Kidney (tissue), 14 donors: ENCODE data around the gene VASP. TPM values are rescaled to one million over a fixed set of nuclear protein-coding genes. Genes with fewer than 3 reads are reported as not detected.

ENCODE experiments used
- DNase-seq, 5 donors: peaks; one replicate each; pipeline ENCODE4 v3.0.0-alpha.2; 2013 to 2020
- FAIRE-seq: peaks from 2 replicates; lab custom pipeline; 2012; peaks lifted over from hg19 to GRCh38; lab: Jason Lieb, UNC
- H3K27ac ChIP-seq, 2 donors: one replicate each; pipeline ENCODE4 v1.7.0; 2013; ENCODE audit warnings: low read depth in 2 of 2, low read length in 2 of 2, inconsistent platforms in 1 of 2
- H3K27me3 ChIP-seq: one replicate; pipeline ENCODE4 v1.7.1; 2013; ENCODE audit warnings: low read length, inconsistent platforms; ENCODE audit not compliant: control insufficient read depth, insufficient read depth
- H3K36me3 ChIP-seq, 3 donors: one replicate each; pipeline versions ENCODE4 v1.7.0 to v1.7.1; 2013; ENCODE audit warnings: low read length in 3 of 3, control low read depth in 1 of 3, inconsistent platforms in 1 of 3; ENCODE audit not compliant: insufficient read depth in 3 of 3, control insufficient read depth in 2 of 3
- H3K4me1 ChIP-seq, 3 donors: one replicate each; pipeline versions ENCODE4 v1.7.0 to v1.7.1; 2013; ENCODE audit warnings: low read length in 3 of 3, inconsistent platforms in 1 of 3, low read depth in 1 of 3; ENCODE audit not compliant: control insufficient read depth in 2 of 3, insufficient read depth in 2 of 3
- H3K4me3 ChIP-seq, 3 donors: one replicate each; pipeline versions ENCODE4 v1.7.0 to v1.8.1; 2013; ENCODE audit warnings: low read length in 3 of 3, control low read depth in 1 of 3, inconsistent platforms in 1 of 3
- H3K9ac ChIP-seq, 3 donors: one replicate each; pipeline versions ENCODE4 v1.7.0 to v1.7.1; 2013; ENCODE audit warnings: low read length in 3 of 3, control low read depth in 1 of 3, inconsistent platforms in 1 of 3
- H3K9me3 ChIP-seq, 3 donors: one replicate each; pipeline versions ENCODE4 v1.7.0 to v1.7.1; 2013; ENCODE audit warnings: low read length in 3 of 3, control low read depth in 1 of 3, inconsistent platforms in 1 of 3; ENCODE audit not compliant: control insufficient read depth in 2 of 3, insufficient read depth in 1 of 3
- intact Hi-C: fragments of 100-400 bp; cut with DNase I; formaldehyde crosslinking; loops from one replicate; pipeline ENCODE4 v1.11.1; 2022
- polyA plus RNA-seq: library from polyadenylated mRNA; stranded (reverse); fragments of 350-450 nt; fragmentation: Illumina TruSeq; extraction: RNeasy Lipid Tissue Mini Kit (QIAGEN cat#74804); gene quantifications from one replicate; pipeline ENCODE4 v1.2.3, GENCODE V29; 2014; ENCODE audit warnings: low read depth, low replicate concordance; ENCODE audit not compliant: insufficient read depth
- total RNA-seq: library from RNA; stranded (reverse); fragmentation: NEBNext Ultra II Directional; extraction: Animal tissue kit (Norgen Biotek cat#: 25700); gene quantifications from one replicate; pipeline ENCODE4 v1.2.1, GENCODE V29; 2021
- TF ChIP-seq, protein P1 (sequence below): IDR thresholded peaks from 3 replicates; pipeline ENCODE4 v1.5.1; 2012; ENCODE audit warnings: mild to moderate bottlenecking, moderate library complexity, borderline replicate concordance; ENCODE audit not compliant: insufficient read depth; ENCODE audit errors: extremely low read depth
- donor health status: control.
- donor health status: control.
- donor health status: control.
- donor health status: control.
- donor health status: control.
- donor health status: DM: yes; HTN: yes; CAD: no.
- donor health status: Normal renal cell carcinoma (clear cell type).

The VASP gene
- total and polyA plus RNA-seq, 2 donors from 2014 or later = 36.3 to 105 TPM

- H3K4me1 ChIP-seq = peaks cover 0 to 28% (median 5%) of the 10 kb centered on the region in 3 donors
- FAIRE-seq (no peak), DNase-seq (peak in 4 of 5 donors; percentile 52 to 67 (median 60))
- H3K9me3 ChIP-seq = no peaks in the 10 kb centered on the region
- no peaks in the 10 kb centered on the region for H3K36me3 ChIP-seq
- intact Hi-C loops = no loop called here
- H3K9ac ChIP-seq = no peak overlapping the region
- TF ChIP-seq, protein P1, sequence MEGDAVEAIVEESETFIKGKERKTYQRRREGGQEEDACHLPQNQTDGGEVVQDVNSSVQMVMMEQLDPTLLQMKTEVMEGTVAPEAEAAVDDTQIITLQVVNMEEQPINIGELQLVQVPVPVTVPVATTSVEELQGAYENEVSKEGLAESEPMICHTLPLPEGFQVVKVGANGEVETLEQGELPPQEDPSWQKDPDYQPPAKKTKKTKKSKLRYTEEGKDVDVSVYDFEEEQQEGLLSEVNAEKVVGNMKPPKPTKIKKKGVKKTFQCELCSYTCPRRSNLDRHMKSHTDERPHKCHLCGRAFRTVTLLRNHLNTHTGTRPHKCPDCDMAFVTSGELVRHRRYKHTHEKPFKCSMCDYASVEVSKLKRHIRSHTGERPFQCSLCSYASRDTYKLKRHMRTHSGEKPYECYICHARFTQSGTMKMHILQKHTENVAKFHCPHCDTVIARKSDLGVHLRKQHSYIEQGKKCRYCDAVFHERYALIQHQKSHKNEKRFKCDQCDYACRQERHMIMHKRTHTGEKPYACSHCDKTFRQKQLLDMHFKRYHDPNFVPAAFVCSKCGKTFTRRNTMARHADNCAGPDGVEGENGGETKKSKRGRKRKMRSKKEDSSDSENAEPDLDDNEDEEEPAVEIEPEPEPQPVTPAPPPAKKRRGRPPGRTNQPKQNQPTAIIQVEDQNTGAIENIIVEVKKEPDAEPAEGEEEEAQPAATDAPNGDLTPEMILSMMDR = no peak
- H3K27me3 ChIP-seq = peaks cover 22% of the 10 kb centered on the region
- peak overlapping the region in 2 of 3 donors; percentile 33 to 37 for H3K4me3 ChIP-seq
- H3K27ac ChIP-seq = no peak overlapping the region
Observed at GRCh38 chr19:45472563-45473366, 34.5 kb upstream of the VASP start.

DNA sequence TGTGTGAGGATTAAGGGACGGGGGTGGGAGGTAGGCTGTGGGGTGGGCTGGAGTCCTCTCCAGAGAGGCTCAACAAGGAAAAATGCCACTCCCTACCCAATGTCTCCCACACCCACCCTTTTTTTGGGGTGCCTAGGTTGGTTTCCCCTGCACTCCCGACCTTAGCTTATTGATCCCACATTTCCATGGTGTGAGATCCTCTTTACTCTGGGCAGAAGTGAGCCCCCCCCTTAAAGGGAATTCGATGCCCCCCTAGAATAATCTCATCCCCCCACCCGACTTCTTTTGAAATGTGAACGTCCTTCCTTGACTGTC lies 34.0 kb upstream of the VASP start:
- intact Hi-C loops = no loop called here
- TF ChIP-seq, protein P1 = no peak
- Histone ChIP-seq H3K4me1 (peaks cover 0 to 28% (median 5%) of the 10 kb centered on the region in 3 donors), H3K9ac (no peak overlapping the region), H3K4me3 (no peak overlapping the region), H3K36me3 (no peaks in the 10 kb centered on the region), H3K27ac (no peak overlapping the region), H3K9me3 (no peaks in the 10 kb centered on the region), H3K27me3 (peaks cover 22% of the 10 kb centered on the region)
- FAIRE-seq (no peak), DNase-seq (no peak)

DNA sequence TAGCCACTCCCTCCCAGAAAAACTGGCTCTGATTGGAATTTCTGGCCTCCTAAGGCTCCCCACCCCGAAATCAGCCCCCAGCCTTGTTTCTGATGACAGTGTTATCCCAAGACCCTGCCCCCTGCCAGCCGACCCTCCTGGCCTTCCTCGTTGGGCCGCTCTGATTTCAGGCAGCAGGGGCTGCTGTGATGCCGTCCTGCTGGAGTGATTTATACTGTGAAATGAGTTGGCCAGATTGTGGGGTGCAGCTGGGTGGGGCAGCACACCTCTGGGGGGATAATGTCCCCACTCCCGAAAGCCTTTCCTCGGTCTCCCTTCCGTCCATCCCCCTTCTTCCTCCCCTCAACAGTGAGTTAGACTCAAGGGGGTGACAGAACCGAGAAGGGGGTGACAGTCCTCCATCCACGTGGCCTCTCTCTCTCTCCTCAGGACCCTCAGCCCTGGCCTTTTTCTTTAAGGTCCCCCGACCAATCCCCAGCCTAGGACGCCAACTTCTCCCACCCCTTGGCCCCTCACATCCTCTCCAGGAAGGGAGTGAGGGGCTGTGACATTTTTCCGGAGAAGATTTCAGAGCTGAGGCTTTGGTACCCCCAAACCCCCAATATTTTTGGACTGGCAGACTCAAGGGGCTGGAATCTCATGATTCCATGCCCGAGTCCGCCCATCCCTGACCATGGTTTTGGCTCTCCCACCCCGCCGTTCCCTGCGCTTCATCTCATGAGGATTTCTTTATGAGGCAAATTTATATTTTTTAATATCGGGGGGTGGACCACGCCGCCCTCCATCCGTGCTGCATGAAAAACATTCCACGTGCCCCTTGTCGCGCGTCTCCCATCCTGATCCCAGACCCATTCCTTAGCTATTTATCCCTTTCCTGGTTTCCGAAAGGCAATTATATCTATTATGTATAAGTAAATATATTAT lies 33.3 kb upstream of the VASP start:
- H3K27ac ChIP-seq = no peak overlapping the region
- no peak overlapping the region for H3K9ac ChIP-seq
- no peaks in the 10 kb centered on the region for H3K36me3 ChIP-seq
- peaks cover 22% of the 10 kb centered on the region for H3K27me3 ChIP-seq
- intact Hi-C loops = no loop called here
- DNase-seq (peak in 3 of 5 donors; percentile 32 to 50 (median 35)), FAIRE-seq (no peak)
- H3K4me1 ChIP-seq = peaks cover 0 to 24% (median 5%) of the 10 kb centered on the region in 3 donors
- no peaks in the 10 kb centered on the region for H3K9me3 ChIP-seq
- H3K4me3 ChIP-seq = no peak overlapping the region
- TF ChIP-seq, protein P1 = no peak
